H54 (cell line): ENCODE results near the gene NDUFA11.

Experiments used
- DNase-seq: peaks from one replicate; pipeline ENCODE4 v3.0.0; 2011; ENCODE audit warnings: low spot score, mixed read lengths; ENCODE audit not compliant: insufficient read length
- FAIRE-seq: peaks from 3 replicates; lab custom pipeline; 2011; peaks lifted over from hg19 to GRCh38; lab: Jason Lieb, UNC
- POLR2A ChIP-seq: IDR thresholded peaks from 2 replicates; pipeline ENCODE4 v1.6.1; 2011; ENCODE audit warnings: low read depth, mild to moderate bottlenecking, low read length

The NDUFA11 gene

GRCh38 chr19:5922161-5922545, 18.6 kb upstream of the NDUFA11 start:
- DNase-seq (no peak), FAIRE-seq (no peak)
- no peak for TF ChIP-seq POLR2A

- TF ChIP-seq POLR2A, result no peak
Observed at GRCh38 chr19:5921516-5922160, 18.0 kb upstream of the NDUFA11 start.

GRCh38 chr19:5918463-5919079, 15.0 kb upstream of the NDUFA11 start:
- FAIRE-seq, result no peak
- no peak for TF ChIP-seq POLR2A
- no peak for DNase-seq

More at GRCh38 chr19:5921516-5922160, 18.0 kb upstream of the NDUFA11 start:
- FAIRE-seq, result no peak
- DNase-seq, result no peak

- no peak for DNase-seq
- FAIRE-seq, result no peak
- TF ChIP-seq POLR2A, result no peak
Observed at GRCh38 chr19:5917431-5918107, 14.0 kb upstream of the NDUFA11 start.

- no peak for TF ChIP-seq POLR2A
- FAIRE-seq (no peak), DNase-seq (no peak)
Observed at GRCh38 chr19:5916181-5916708, 12.7 kb upstream of the NDUFA11 start.

- no peak for DNase-seq
- TF ChIP-seq POLR2A, result no peak
- FAIRE-seq, result no peak
Observed at GRCh38 chr19:5915782-5916165, 12.2 kb upstream of the NDUFA11 start.

- no peak for FAIRE-seq
- TF ChIP-seq POLR2A, result no peak
- no peak for DNase-seq
Observed at GRCh38 chr19:5914946-5915781, 11.6 kb upstream of the NDUFA11 start.

- no peak for FAIRE-seq
- no peak for DNase-seq
- TF ChIP-seq POLR2A, result no peak
Observed at GRCh38 chr19:5914358-5914774, 10.8 kb upstream of the NDUFA11 start.

GRCh38 chr19:5913739-5914357, 10.3 kb upstream of the NDUFA11 start, which contains the start of gene CAPS:
Gene CAPS (plus strand): TSS chr19:5914254. CDS start chr19:5914407, 153 bp downstream.
- FAIRE-seq, result peak; percentile 92
- DNase-seq, result peak; percentile 97

GRCh38 chr19:5911366-5911765, 7.8 kb upstream of the NDUFA11 start:
- DNase-seq (no peak), FAIRE-seq (no peak)
- TF ChIP-seq POLR2A, result no peak

More at GRCh38 chr19:5913739-5914357, 10.3 kb upstream of the NDUFA11 start, which contains the start of gene CAPS:
- no peak for TF ChIP-seq POLR2A

- DNase-seq (no peak), FAIRE-seq (no peak)
- TF ChIP-seq POLR2A, result no peak
Observed at GRCh38 chr19:5910638-5910907, 7.0 kb upstream of the NDUFA11 start.

GRCh38 chr19:5908773-5909442, 5.3 kb upstream of the NDUFA11 start:
- no peak for TF ChIP-seq POLR2A
- DNase-seq (no peak), FAIRE-seq (no peak)

- FAIRE-seq (no peak), DNase-seq (no peak)
- TF ChIP-seq POLR2A, result no peak
Observed at GRCh38 chr19:5907241-5907640, 3.7 kb upstream of the NDUFA11 start.
